Measurements from ENCODE around the gene TLK2.

- TF ChIP-seq CTCF (IDR thresholded peaks at IDR 0.05) (peak; percentile 7; the same call in 1 of the 2 replicates), ZFX (IDR thresholded peaks at IDR 0.05; ENCODE audit: borderline replicate concordance) (no peak)
Observed at GRCh38 chr17:62627219-62627903, 148.7 kb downstream of the TLK2 start, which contains the start of gene MRC2.
